ENCODE measurements around the gene RRAS.

RRAS gene

DNA sequence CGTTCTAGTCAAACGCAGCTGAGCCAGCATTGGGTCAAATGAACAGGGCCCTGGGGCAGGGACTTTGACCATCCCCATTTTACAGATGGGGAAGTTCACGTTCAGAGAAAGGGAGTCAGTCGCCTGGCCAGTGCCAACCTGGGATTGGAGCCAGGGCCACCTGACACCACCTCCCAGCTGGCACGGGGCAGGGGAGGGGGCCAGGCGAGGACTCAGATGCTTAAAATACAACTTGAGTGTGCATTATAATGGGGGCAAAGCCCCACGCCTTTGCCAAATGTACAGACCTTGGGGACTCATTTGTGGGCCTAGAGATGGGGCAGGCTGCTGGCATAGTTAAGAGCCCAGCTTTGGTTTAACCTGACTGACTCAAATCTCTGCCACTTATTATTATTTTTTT is 34.3 kb downstream of the RRAS start:
- DNase-seq (ENCODE audit: low spot score), result no peak
- ChIA-PET POLR2A (ENCODE audit: low non-redundant PET) (no interaction called here), CTCF (no interaction called here)
- TF ChIP-seq, protein P1, sequence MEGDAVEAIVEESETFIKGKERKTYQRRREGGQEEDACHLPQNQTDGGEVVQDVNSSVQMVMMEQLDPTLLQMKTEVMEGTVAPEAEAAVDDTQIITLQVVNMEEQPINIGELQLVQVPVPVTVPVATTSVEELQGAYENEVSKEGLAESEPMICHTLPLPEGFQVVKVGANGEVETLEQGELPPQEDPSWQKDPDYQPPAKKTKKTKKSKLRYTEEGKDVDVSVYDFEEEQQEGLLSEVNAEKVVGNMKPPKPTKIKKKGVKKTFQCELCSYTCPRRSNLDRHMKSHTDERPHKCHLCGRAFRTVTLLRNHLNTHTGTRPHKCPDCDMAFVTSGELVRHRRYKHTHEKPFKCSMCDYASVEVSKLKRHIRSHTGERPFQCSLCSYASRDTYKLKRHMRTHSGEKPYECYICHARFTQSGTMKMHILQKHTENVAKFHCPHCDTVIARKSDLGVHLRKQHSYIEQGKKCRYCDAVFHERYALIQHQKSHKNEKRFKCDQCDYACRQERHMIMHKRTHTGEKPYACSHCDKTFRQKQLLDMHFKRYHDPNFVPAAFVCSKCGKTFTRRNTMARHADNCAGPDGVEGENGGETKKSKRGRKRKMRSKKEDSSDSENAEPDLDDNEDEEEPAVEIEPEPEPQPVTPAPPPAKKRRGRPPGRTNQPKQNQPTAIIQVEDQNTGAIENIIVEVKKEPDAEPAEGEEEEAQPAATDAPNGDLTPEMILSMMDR (conservative IDR thresholded peaks at IDR 0.05; ENCODE audit: low read depth), result no peak
- peak overlapping the region; percentile 36 for H3K27ac ChIP-seq

DNA sequence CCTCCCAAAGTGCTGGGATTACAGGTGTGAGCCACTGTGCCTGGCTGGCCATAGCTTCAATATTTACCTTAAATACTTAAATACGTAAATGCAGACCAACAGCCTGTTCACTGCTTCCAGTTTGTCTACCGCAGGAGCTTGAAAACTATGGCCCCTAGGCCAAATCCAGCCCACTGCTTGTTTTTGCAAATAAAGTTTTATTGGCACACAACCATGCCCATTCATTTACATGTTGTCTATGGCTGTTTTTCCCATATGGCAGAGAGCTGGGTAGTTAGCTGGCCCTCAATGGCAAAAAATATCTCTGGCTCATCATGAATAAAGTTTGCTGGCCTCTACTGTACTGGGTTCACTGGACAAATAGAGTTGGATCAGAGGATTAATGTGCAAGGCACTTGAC is 37.1 kb downstream of the RRAS start:
- ChIA-PET POLR2A (ENCODE audit: low non-redundant PET) (no interaction called here), CTCF (no interaction called here)
- DNase-seq (ENCODE audit: low spot score), result no peak
- TF ChIP-seq, protein P1 (conservative IDR thresholded peaks at IDR 0.05; ENCODE audit: low read depth), result no peak
- no peak overlapping the region for H3K27ac ChIP-seq

DNA sequence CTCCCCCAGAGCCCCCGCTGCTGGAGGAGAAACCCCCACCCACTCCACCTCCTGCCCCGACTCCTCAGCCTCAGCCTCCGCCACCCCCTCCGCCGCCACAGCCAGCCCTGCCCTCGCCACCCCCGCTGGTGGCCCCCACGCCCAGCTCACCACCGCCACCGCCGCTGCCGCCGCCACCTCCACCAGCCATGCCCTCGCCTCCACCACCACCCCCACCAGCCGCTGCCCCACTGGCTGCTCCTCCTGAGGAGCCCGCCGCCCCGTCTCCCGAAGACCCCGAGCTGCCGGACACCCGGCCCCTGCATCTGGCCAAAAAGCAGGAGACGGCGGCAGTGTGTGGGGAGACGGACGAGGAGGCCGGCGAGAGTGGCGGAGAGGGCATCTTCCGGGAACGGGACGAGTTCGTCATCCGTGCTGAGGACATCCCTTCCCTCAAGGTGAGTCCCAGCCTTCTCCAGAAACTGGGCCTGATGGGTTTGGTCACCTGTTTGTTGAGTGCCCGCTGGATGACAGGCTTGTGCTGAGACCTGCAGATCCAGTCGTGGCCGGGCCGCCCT is 38.4 kb downstream of the RRAS start:
- no peak for DNase-seq (ENCODE audit: low spot score)
- H3K27ac ChIP-seq, result no peak overlapping the region
- POLR2A ChIA-PET (ENCODE audit: low non-redundant PET), result no interaction called here
- TF ChIP-seq, protein P1 (conservative IDR thresholded peaks at IDR 0.05; ENCODE audit: low read depth), result no peak
- CTCF ChIA-PET, result interaction anchor here (0.6 kb wide), 1 partner anchor 94 kb away, joined by 3 read pairs; no protein-coding TSS in a partner anchor

DNA sequence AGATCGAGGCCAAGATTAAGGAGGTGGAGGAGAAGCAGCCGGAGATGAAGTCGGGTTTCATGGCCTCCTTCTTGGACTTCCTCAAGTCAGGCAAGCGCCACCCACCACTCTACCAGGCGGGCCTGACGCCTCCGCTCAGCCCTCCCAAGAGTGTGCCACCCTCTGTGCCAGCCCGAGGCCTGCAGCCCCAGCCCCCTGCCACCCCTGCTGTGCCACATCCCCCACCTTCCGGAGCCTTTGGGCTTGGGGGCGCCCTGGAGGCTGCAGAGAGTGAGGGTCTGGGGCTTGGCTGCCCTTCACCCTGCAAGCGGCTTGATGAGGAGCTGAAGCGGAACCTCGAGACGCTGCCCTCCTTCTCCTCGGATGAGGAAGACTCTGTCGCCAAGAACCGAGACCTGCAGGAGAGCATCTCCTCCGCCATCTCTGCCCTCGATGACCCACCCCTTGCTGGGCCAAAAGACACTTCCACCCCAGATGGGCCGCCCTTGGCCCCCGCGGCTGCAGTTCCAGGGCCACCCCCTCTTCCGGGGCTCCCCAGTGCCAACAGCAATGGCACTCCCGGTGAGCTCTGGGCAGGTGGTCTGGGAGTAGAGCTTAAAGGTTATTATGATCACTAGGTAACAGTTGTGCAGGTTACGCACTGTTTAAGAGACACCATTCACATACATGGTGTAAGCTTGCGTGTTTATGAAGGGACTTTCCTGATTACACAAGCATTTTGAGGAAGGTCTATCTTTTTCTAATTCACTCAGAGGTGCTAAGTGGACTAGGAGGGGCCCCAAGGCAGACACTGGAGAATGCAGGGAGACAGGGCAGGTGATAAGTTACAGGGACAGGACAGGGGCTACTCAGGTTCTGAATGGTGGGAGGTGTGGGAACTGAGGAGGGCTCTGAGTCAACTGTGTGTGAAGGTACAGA is 40.3 kb downstream of the RRAS start:
- ChIA-PET POLR2A (ENCODE audit: low non-redundant PET) (no interaction called here), CTCF (no interaction called here)
- DNase-seq (ENCODE audit: low spot score), result no peak
- TF ChIP-seq, protein P1 (conservative IDR thresholded peaks at IDR 0.05; ENCODE audit: low read depth), result no peak
- H3K27ac ChIP-seq, result peak overlapping the region; percentile 15

DNA sequence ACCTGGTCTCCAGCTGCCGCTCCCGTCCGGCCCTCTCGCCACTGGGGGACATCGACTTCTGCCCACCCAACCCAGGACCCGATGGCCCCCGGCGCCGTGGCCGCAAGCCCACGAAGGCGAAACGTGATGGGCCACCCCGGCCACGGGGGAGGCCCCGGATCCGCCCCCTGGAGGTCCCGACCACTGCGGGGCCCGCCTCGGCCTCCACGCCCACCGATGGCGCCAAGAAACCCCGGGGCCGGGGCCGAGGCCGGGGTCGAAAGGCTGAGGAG is 42.3 kb downstream of the RRAS start:
- TF ChIP-seq, protein P1 (conservative IDR thresholded peaks at IDR 0.05; ENCODE audit: low read depth), result no peak
- ChIA-PET CTCF (no interaction called here), POLR2A (ENCODE audit: low non-redundant PET) (no interaction called here)
- H3K27ac ChIP-seq, result no peak overlapping the region
- no peak for DNase-seq (ENCODE audit: low spot score)

DNA sequence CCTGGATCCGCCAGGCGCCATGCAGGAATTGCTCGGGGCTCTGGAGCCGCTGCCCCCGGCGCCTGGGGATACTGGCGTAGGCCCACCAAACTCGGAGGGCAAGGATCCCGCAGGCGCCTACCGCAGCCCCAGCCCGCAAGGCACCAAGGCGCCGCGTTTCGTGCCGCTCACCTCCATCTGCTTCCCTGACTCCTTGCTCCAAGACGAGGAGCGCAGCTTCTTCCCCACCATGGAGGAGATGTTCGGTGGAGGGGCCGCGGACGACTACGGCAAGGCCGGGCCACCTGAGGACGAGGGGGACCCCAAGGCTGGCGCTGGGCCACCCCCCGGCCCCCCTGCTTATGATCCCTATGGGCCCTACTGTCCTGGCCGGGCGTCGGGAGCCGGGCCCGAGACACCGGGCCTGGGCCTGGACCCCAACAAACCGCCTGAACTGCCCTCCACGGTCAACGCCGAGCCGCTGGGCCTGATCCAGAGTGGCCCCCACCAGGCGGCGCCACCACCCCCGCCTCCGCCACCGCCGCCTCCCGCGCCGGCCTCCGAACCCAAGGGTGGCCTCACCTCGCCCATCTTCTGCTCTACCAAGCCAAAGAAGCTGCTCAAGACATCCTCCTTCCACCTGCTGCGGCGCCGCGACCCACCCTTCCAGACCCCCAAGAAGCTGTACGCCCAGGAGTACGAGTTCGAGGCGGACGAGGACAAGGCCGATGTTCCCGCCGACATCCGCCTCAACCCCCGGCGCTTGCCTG is 42.8 kb downstream of the RRAS start:
- no peak for DNase-seq (ENCODE audit: low spot score)
- ChIA-PET CTCF (no interaction called here), POLR2A (ENCODE audit: low non-redundant PET) (no interaction called here)
- TF ChIP-seq, protein P1 (conservative IDR thresholded peaks at IDR 0.05; ENCODE audit: low read depth), result no peak
- no peak overlapping the region for H3K27ac ChIP-seq
